MM.1S (cell line): ENCODE measurements around the gene TERT.

ENCODE experiments used
- DNase-seq: peaks from one replicate; pipeline ENCODE4 v3.0.0-alpha.2; 2015
- H2AFZ ChIP-seq: fragments of 300-600 bp; sonication (generic); 2 replicates; pipeline ENCODE4 v1.6.0; 2016; ENCODE audit warnings: antibody characterized with exemption, low read length
- H3F3A ChIP-seq: fragments of 300-600 bp; sonication (generic); 2 replicates; pipeline ENCODE4 v1.6.1; 2016; ENCODE audit warnings: mild to moderate bottlenecking, antibody characterized with exemption, low read length, moderate library complexity, mixed read lengths; ENCODE audit not compliant: insufficient read depth
- H3K27ac ChIP-seq: fragments of 300-600 bp; sonication (generic); 2 replicates; pipeline ENCODE4 v1.5.1; 2016; ENCODE audit warnings: mild to moderate bottlenecking, low read length
- H3K27me3 ChIP-seq: fragments of 300-600 bp; sonication (generic); replicated peaks from 2 replicates; pipeline ENCODE4 v1.6.0; 2016; ENCODE audit warnings: low read length; ENCODE audit not compliant: insufficient read depth
- H3K36me3 ChIP-seq: fragments of 300-600 bp; sonication (generic); replicated peaks from 2 replicates; pipeline ENCODE4 v1.6.1; 2016; ENCODE audit warnings: mild to moderate bottlenecking, low read length, mixed read lengths; ENCODE audit not compliant: insufficient read depth
- H3K4me1 ChIP-seq: fragments of 300-600 bp; sonication (generic); 2 replicates; pipeline ENCODE4 v1.6.1; 2016; ENCODE audit warnings: low read length, mixed read lengths
- H3K4me2 ChIP-seq: fragments of 300-600 bp; sonication (generic); 2 replicates; pipeline ENCODE4 v1.6.0; 2016; ENCODE audit warnings: low read depth, low read length
- H3K4me3 ChIP-seq: fragments of 300-600 bp; sonication (generic); 2 replicates; pipeline ENCODE4 v1.5.1; 2016; ENCODE audit warnings: low read length, mixed read lengths
- H3K79me2 ChIP-seq: fragments of 300-600 bp; sonication (generic); 2 replicates; pipeline ENCODE4 v1.6.1; 2016; ENCODE audit warnings: mixed run types, low read length, mixed read lengths
- H3K9ac ChIP-seq: fragments of 300-600 bp; sonication (generic); 2 replicates; pipeline ENCODE4 v1.6.1; 2016; ENCODE audit warnings: low read length, mixed read lengths
- H3K9me2 ChIP-seq: fragments of 300-600 bp; sonication (generic); replicated peaks from 2 replicates; pipeline ENCODE4 v1.6.1; 2016; ENCODE audit warnings: mild to moderate bottlenecking, low read length, mixed read lengths; ENCODE audit not compliant: insufficient read depth
- H3K9me3 ChIP-seq: fragments of 300-600 bp; sonication (generic); replicated peaks from 2 replicates; pipeline ENCODE4 v1.6.1; 2016; ENCODE audit warnings: mild to moderate bottlenecking, low read length, mixed read lengths; ENCODE audit not compliant: insufficient read depth
- H4K20me1 ChIP-seq: fragments of 300-600 bp; sonication (generic); 2 replicates; pipeline ENCODE4 v1.6.1; 2016; ENCODE audit warnings: mild to moderate bottlenecking, low read length, moderate library complexity, mixed read lengths; ENCODE audit not compliant: insufficient read depth
- CTCF ChIP-seq: fragments of 300-600 bp; sonication (generic); IDR thresholded peaks from 2 replicates; pipeline ENCODE4 v1.5.1; 2016; ENCODE audit warnings: antibody characterized with exemption, low read length, mixed read lengths
- EZH2 ChIP-seq: fragments of 300-600 bp; sonication (generic); optimal IDR thresholded peaks from 2 replicates; pipeline ENCODE3; 2017; ENCODE audit warnings: low read depth, mild to moderate bottlenecking, antibody characterized with exemption, low read length, mixed read lengths
- EZH2phosphoT487 ChIP-seq: fragments of 300-600 bp; sonication (generic); IDR thresholded peaks from 2 replicates; pipeline ENCODE4 v1.6.1; 2018; ENCODE audit warnings: antibody characterized with exemption, low read length

Gene TERT

GRCh38 chr5:1251678-1252580 lies 42.9 kb downstream of the TERT start:
- no peaks in the 10 kb centered on the region for H4K20me1 ChIP-seq

GRCh38 chr5:1249366-1250280 lies 45.2 kb downstream of the TERT start:
- Histone ChIP-seq H3K27ac (no peak overlapping the region), H3K9me2 (no peaks in the 10 kb centered on the region), H3K27me3 (peaks cover 21% of the 10 kb centered on the region; the same call in 1 of the 2 replicates), H3F3A (no peaks in the 10 kb centered on the region), H3K4me2 (no peak overlapping the region), H3K9ac (no peak overlapping the region), H3K36me3 (no peaks in the 10 kb centered on the region), H3K9me3 (no peaks in the 10 kb centered on the region), H2AFZ (no peak overlapping the region), H4K20me1 (no peaks in the 10 kb centered on the region), H3K4me3 (no peak overlapping the region), H3K79me2 (no peaks in the 10 kb centered on the region), H3K4me1 (no peaks in the 10 kb centered on the region)
- DNase-seq, result no peak
- TF ChIP-seq EZH2phosphoT487 (no peak), EZH2 (no peak), CTCF (no peak)

More at GRCh38 chr5:1251678-1252580, 42.9 kb downstream of the TERT start:
- Histone ChIP-seq H3K9me3 (no peaks in the 10 kb centered on the region), H3K9me2 (no peaks in the 10 kb centered on the region), H3K36me3 (no peaks in the 10 kb centered on the region), H3K27ac (no peak overlapping the region), H3K4me1 (no peaks in the 10 kb centered on the region), H3F3A (no peaks in the 10 kb centered on the region), H3K9ac (no peak overlapping the region), H3K27me3 (no peaks in the 10 kb centered on the region), H3K79me2 (no peaks in the 10 kb centered on the region), H2AFZ (no peak overlapping the region), H3K4me3 (no peak overlapping the region), H3K4me2 (no peak overlapping the region)
- TF ChIP-seq CTCF (no peak), EZH2 (no peak), EZH2phosphoT487 (no peak)
- DNase-seq, result no peak

- Histone ChIP-seq H3K27ac (no peak overlapping the region), H3K4me2 (no peak overlapping the region), H3F3A (no peaks in the 10 kb centered on the region), H4K20me1 (no peaks in the 10 kb centered on the region), H3K9me2 (no peaks in the 10 kb centered on the region), H3K4me1 (no peaks in the 10 kb centered on the region), H2AFZ (no peak overlapping the region), H3K4me3 (no peak overlapping the region), H3K9me3 (no peaks in the 10 kb centered on the region), H3K79me2 (no peaks in the 10 kb centered on the region), H3K27me3 (peaks cover 23% of the 10 kb centered on the region; the same call in 1 of the 2 replicates), H3K36me3 (no peaks in the 10 kb centered on the region), H3K9ac (no peak overlapping the region)
- DNase-seq, result no peak
- no peak for TF ChIP-seq EZH2
- no peak for TF ChIP-seq EZH2phosphoT487
- no peak for TF ChIP-seq CTCF
Measured at GRCh38 chr5:1247811-1248210, 47.1 kb downstream of the TERT start.
